GM12878 (cell line): ENCODE data around the gene AVP. TPM values are rescaled to one million over a fixed set of nuclear protein-coding genes. Genes with fewer than 3 reads are reported as not detected.

Source experiments
- ATAC-seq: fragments of 200-7000 bp; cut with Tn5 transposase; 3 replicates; pipeline ENCODE4 v1.9.1; 2020; ENCODE audit warnings: mild to moderate bottlenecking, moderate library complexity
- BruUV-seq: library from RNA; stranded (reverse); fragments of 400-500 nt; replicated peaks from 2 replicates; lab custom pipeline; 2021; lab: Mats Ljungman, UMichigan
- CTCF ChIA-PET: fragments of 300-600 bp; sonication (Branson Sonifier 250); formaldehyde crosslinking; extraction: SDS; loops from one replicate; lab custom pipeline; 2021; ENCODE audit warnings: inconsistent platforms; lab: Yijun Ruan, JAX
- POLR2A ChIA-PET: fragments of 350-600 bp; formaldehyde crosslinking; extraction: SDS; loops from one replicate; lab custom pipeline; 2021; ENCODE audit warnings: inconsistent platforms; lab: Charles Lee
- RAD21 ChIA-PET: fragments of 300-600 bp; sonication (Branson Sonifier 250); formaldehyde crosslinking; loops from one replicate; lab custom pipeline; 2023; ENCODE audit warnings: antibody characterized with exemption; ENCODE audit not compliant: unreplicated experiment; lab: Charles Lee
- SMC1A ChIA-PET: fragments of 300-600 bp; sonication (Branson Sonifier 250); formaldehyde crosslinking; loops from one replicate; lab custom pipeline; 2023; ENCODE audit not compliant: unreplicated experiment, uncharacterized antibody; lab: Charles Lee
- DNase-seq: peaks from one replicate; pipeline ENCODE4 v3.0.0-alpha.2; 2011; ENCODE audit warnings: low read depth, low spot score
- FAIRE-seq: peaks from 3 replicates; lab custom pipeline; 2011; peaks lifted over from hg19 to GRCh38; lab: Jason Lieb, UNC
- H2AFZ ChIP-seq: 2 replicates; pipeline ENCODE4 v1.6.0; 2011; ENCODE audit warnings: low read depth, low read length, control low read depth; ENCODE audit not compliant: control insufficient read depth
- H3K27ac ChIP-seq: 2 replicates; pipeline ENCODE4 v1.5.1; 2011; ENCODE audit warnings: control low read depth; ENCODE audit not compliant: control insufficient read depth, insufficient read depth
- H3K27me3 ChIP-seq, 2 experiments: replicated peaks in 1 of 2; 2 replicates each; pipeline versions ENCODE4 v1.6.0 to v1.6.1; 2011; ENCODE audit warnings: low read length in 1 of 2; ENCODE audit not compliant: control insufficient read depth in 2 of 2, insufficient read depth in 2 of 2
- H3K36me3 ChIP-seq, 2 experiments: 2 replicates each; pipeline ENCODE4 v1.5.1; 2011; ENCODE audit warnings: low read length in 1 of 2; ENCODE audit not compliant: control insufficient read depth in 2 of 2, insufficient read depth in 2 of 2
- H3K4me1 ChIP-seq: 2 replicates; pipeline ENCODE4 v1.6.1; 2011; ENCODE audit warnings: mild to moderate bottlenecking, low read length, moderate library complexity, mixed read lengths; ENCODE audit not compliant: control insufficient read depth, insufficient read depth
- H3K4me2 ChIP-seq: 2 replicates; pipeline ENCODE4 v1.6.0; 2011; ENCODE audit warnings: control low read depth; ENCODE audit not compliant: control insufficient read depth, insufficient read depth
- H3K4me3 ChIP-seq: fragments of 200-600 bp; sonication (generic); 2 replicates; pipeline ENCODE4 v1.5.1; 2016
- H3K79me2 ChIP-seq: 2 replicates; pipeline ENCODE4 v1.6.0; 2011; ENCODE audit warnings: low read length; ENCODE audit not compliant: control insufficient read depth, insufficient read depth
- H3K9ac ChIP-seq: 2 replicates; pipeline ENCODE4 v1.8.0; 2011; ENCODE audit warnings: low read length, control low read depth, mixed read lengths; ENCODE audit not compliant: control insufficient read depth, insufficient read depth
- H3K9me3 ChIP-seq: replicated peaks from 3 replicates; pipeline ENCODE4 v1.5.1; 2011; ENCODE audit warnings: mild to moderate bottlenecking, low read length; ENCODE audit not compliant: control insufficient read depth, insufficient read depth
- H4K20me1 ChIP-seq: 2 replicates; pipeline ENCODE4 v1.6.0; 2011; ENCODE audit not compliant: control insufficient read depth, insufficient read depth
- CUX1 ChIP-seq: IDR thresholded peaks from 2 replicates; pipeline ENCODE4 v1.6.1; 2012; ENCODE audit warnings: improper control_type of control experiment, low read depth, low read length; ENCODE audit not compliant: insufficient replicate concordance
- HDGF ChIP-seq: fragments of 450-650 bp; IDR thresholded peaks from 2 replicates; pipeline ENCODE4 v1.6.1; 2016; ENCODE audit warnings: antibody characterized with exemption
- KLF5 ChIP-seq: fragments of 450-650 bp; IDR thresholded peaks from 2 replicates; pipeline ENCODE4 v1.6.1; 2014; ENCODE audit warnings: mild to moderate bottlenecking; ENCODE audit not compliant: partially characterized antibody
- MTA2 ChIP-seq: fragments of 450-650 bp; IDR thresholded peaks from 2 replicates; pipeline ENCODE4 v1.6.1; 2016; ENCODE audit warnings: low read depth, mild to moderate bottlenecking, moderate library complexity
- NFXL1 ChIP-seq: fragments of 450-650 bp; IDR thresholded peaks from 2 replicates; pipeline ENCODE4 v1.6.1; 2017; ENCODE audit warnings: antibody characterized with exemption, mild to moderate bottlenecking, borderline replicate concordance
- PAX5 ChIP-seq: IDR thresholded peaks from 2 replicates; pipeline ENCODE4 v1.6.1; 2011; ENCODE audit warnings: low read depth, low read length, borderline replicate concordance
- PAX8 ChIP-seq: fragments of 450-650 bp; IDR thresholded peaks from 2 replicates; pipeline ENCODE4 v1.6.1; 2017; ENCODE audit warnings: mild to moderate bottlenecking, moderate library complexity
- PBX3 ChIP-seq: IDR thresholded peaks from 2 replicates; pipeline ENCODE4 v1.6.1; 2011; ENCODE audit warnings: mild to moderate bottlenecking, low read depth, low read length, moderate library complexity; ENCODE audit not compliant: insufficient replicate concordance
- RBBP5 ChIP-seq: fragments of 200-600 bp; sonication (generic); conservative IDR thresholded peaks from 2 replicates; pipeline ENCODE4 v1.6.1; 2016
- SREBF2 ChIP-seq: IDR thresholded peaks from 2 replicates; pipeline ENCODE4 v1.6.1; 2012; ENCODE audit warnings: mild to moderate bottlenecking, low read length
- TCF3 ChIP-seq: IDR thresholded peaks from 2 replicates; pipeline ENCODE4 v1.6.1; 2012; ENCODE audit warnings: low read depth, mild to moderate bottlenecking, low read length, borderline replicate concordance; ENCODE audit not compliant: insufficient read depth
- ZBTB4 ChIP-seq: fragments of 450-650 bp; formaldehyde crosslinking; IDR thresholded peaks from 2 replicates; pipeline ENCODE4 v1.4.0; 2022; ENCODE audit warnings: mild to moderate bottlenecking, moderate library complexity
- ZNF622 ChIP-seq: fragments of 450-650 bp; IDR thresholded peaks from 2 replicates; pipeline ENCODE4 v1.6.1; 2017; ENCODE audit warnings: mild to moderate bottlenecking, inconsistent platforms
- WGBS: methylation state at CpG from one replicate; pipeline ENCODE4 v1.1.6; 2016; ENCODE audit warnings: low lambda C conversion rate; ENCODE audit not compliant: insufficient replicate concordance, insufficient coverage; ENCODE audit errors: missing lambda C conversion rate; 5-methylcytosine and 5-hydroxymethylcytosine counted together
- in situ Hi-C: fragments of 300-500 bp; cut with MboI; formaldehyde crosslinking; loops from 9 replicates; pipeline ENCODE4 v1.14.3; 2018; ENCODE audit warnings: mixed read lengths
- intact Hi-C: fragments of 100-400 bp; cut with micrococcal nuclease; formaldehyde crosslinking; loops from one replicate; pipeline ENCODE4 v1.14.2; 2022; ENCODE audit not compliant: unreplicated experiment
- polyA plus RNA-seq, 11 experiments: library from polyadenylated mRNA; depleted of rRNA in 4 of 11; unstranded in 6 of 11; stranded (reverse) in 5 of 11; fragments of >200 nt; fragmentation: Nextera tagmentation in 4 of 11; fragmentation: Illumina TruSeq in 1 of 11; extraction: Ambion mirVana in 4 of 11; extraction: Trizol in 1 of 11; gene quantifications; 1 replicate in 1 of 11; 2 replicates in 10 of 11; pipeline versions ENCODE4 v1.2.1 to v1.2.3, GENCODE V29; 2011 to 2016; ENCODE audit warnings: inconsistent platforms in 2 of 11, missing spikeins in 2 of 11, low read depth in 1 of 11
- total RNA-seq, 4 experiments: library from RNA; depleted of rRNA in 3 of 4; stranded (reverse); fragments of >200 nt in 3 of 4; fragmentation: Illumina TruSeq in 1 of 4; extraction: Trizol in 1 of 4; gene quantifications; 2 replicates each; pipeline versions ENCODE4 v1.2.1 to v1.2.3, GENCODE V29; 2013 to 2021

Gene AVP
- total and polyA plus RNA-seq, 10 of the 15 experiments (the other 5 are each of a cell fraction or from before 2014, with no cell fraction given) = not detected

- H3K79me2 ChIP-seq = no peaks in the 10 kb centered on the region
- ChIA-PET POLR2A (no interaction called here), CTCF (interaction anchor here (0.8 kb wide), 1 partner anchor 460 kb away, joined by 3 read pairs; no protein-coding TSS in a partner anchor), RAD21 (no interaction called here), SMC1A (interaction anchor here (0.6 kb wide), 1 partner anchor 234 kb away, joined by 3 read pairs; no protein-coding TSS in a partner anchor)
- WGBS = 64% methylated on average over 13 of the region's 13 CpGs
- in situ Hi-C loops (no loop called here), intact Hi-C loops (no loop called here)
- H4K20me1 ChIP-seq = no peaks in the 10 kb centered on the region
- FAIRE-seq = no peak
- H3K27me3 ChIP-seq = no peaks in the 10 kb centered on the region
- H3K9me3 ChIP-seq = no peaks in the 10 kb centered on the region
- no peak overlapping the region for H3K27ac ChIP-seq
- H3K4me2 ChIP-seq = no peak overlapping the region
- H3K9ac ChIP-seq = no peak overlapping the region
- DNase-seq = no peak
- peaks cover 3% of the 10 kb centered on the region for H3K4me1 ChIP-seq
- H3K36me3 ChIP-seq = no peaks in the 10 kb centered on the region
- H3K4me3 ChIP-seq = no peak overlapping the region
- no peak overlapping the region for H2AFZ ChIP-seq
- no TSS peak for BruUV-seq
- ATAC-seq = no peak; the same call in 2 of the 3 replicates
- TF ChIP-seq TCF3 = no peak
- no peak for TF ChIP-seq NFXL1
- no peak for TF ChIP-seq CUX1
- no peak for TF ChIP-seq PBX3
- no peak for TF ChIP-seq HDGF
- no peak for TF ChIP-seq PAX8
- no peak for TF ChIP-seq MTA2
- no peak for TF ChIP-seq ZBTB4 (CRISPR knock-in tag)
- no peak for TF ChIP-seq RBBP5
- TF ChIP-seq ZNF622 = no peak
- no peak for TF ChIP-seq SREBF2
- no peak for TF ChIP-seq KLF5
- TF ChIP-seq PAX5 = no peak
These were observed 18.2 kb upstream of the AVP start for GRCh38 chr20:3102575-3103368.
